GM13977 (cell line): Measurements from ENCODE around the gene DEPP1.

ENCODE experiments used
- DNase-seq: peaks from one replicate; pipeline ENCODE4 v3.0.0; 2012; ENCODE audit warnings: low spot score
- CTCF ChIP-seq: IDR thresholded peaks from 2 replicates; pipeline ENCODE4 v1.5.1; 2012; ENCODE audit warnings: mild to moderate bottlenecking, control low read depth; ENCODE audit not compliant: insufficient read depth; ENCODE audit errors: extremely low read depth, missing control alignments
- in situ Hi-C: fragments of 300-500 bp; cut with MboI; formaldehyde crosslinking; loops from one replicate; pipeline ENCODE4 v1.12.0; 2022; ENCODE audit warnings: low sequenced_read_pairs, low pct_unique_long_range_greater_than_20kb, mixed read lengths, inconsistent platforms; ENCODE audit not compliant: unreplicated experiment

The DEPP1 gene

GRCh38 chr10:44989597-44990301, 11.1 kb upstream of the DEPP1 start:
- in situ Hi-C loops = no loop called here
- no peak for DNase-seq
- TF ChIP-seq CTCF = no peak

- no peak for DNase-seq
- in situ Hi-C loops = no loop called here
Measured at GRCh38 chr10:44988957-44989585, 10.5 kb upstream of the DEPP1 start.

GRCh38 chr10:44986670-44987069, 8.1 kb upstream of the DEPP1 start:
- in situ Hi-C loops = no loop called here
- no peak for TF ChIP-seq CTCF
- DNase-seq = no peak

More at GRCh38 chr10:44988957-44989585, 10.5 kb upstream of the DEPP1 start:
- no peak for TF ChIP-seq CTCF

GRCh38 chr10:44986179-44986578, 7.6 kb upstream of the DEPP1 start:
- no peak for DNase-seq
- in situ Hi-C loops = no loop called here
- TF ChIP-seq CTCF = no peak

GRCh38 chr10:44985175-44985681, 6.6 kb upstream of the DEPP1 start:
- DNase-seq = no peak
- in situ Hi-C loops = no loop called here

GRCh38 chr10:44984671-44985101, 6.1 kb upstream of the DEPP1 start:
- DNase-seq = no peak
- TF ChIP-seq CTCF = no peak
- in situ Hi-C loops = no loop called here

More at GRCh38 chr10:44985175-44985681, 6.6 kb upstream of the DEPP1 start:
- no peak for TF ChIP-seq CTCF
